HCT116 (cell line): ENCODE measurements around the gene RNF10. TPM values are rescaled to one million over a fixed set of nuclear protein-coding genes. Genes with fewer than 3 reads are reported as not detected.

Source experiments
- ATAC-seq: fragments of 200-7000 bp; cut with Tn5 transposase; 2 replicates; pipeline ENCODE4 v1.9.1; 2020; ENCODE audit warnings: mild to moderate bottlenecking, moderate library complexity
- BruUV-seq: library from RNA; stranded (reverse); fragments of 400-500 nt; replicated peaks from 2 replicates; lab custom pipeline; 2021; lab: Mats Ljungman, UMichigan
- CTCF ChIA-PET: fragments of 300-600 bp; sonication (Branson Sonifier 250); formaldehyde crosslinking; loops from one replicate; lab custom pipeline; 2021; ENCODE audit warnings: antibody characterized with exemption; lab: Charles Lee
- POLR2A ChIA-PET: fragments of 300-600, 350-600 bp; sonication (Branson Sonifier 250); formaldehyde crosslinking; loops from one replicate; lab custom pipeline; 2021; ENCODE audit warnings: antibody characterized with exemption; lab: Charles Lee
- RAD21 ChIA-PET, 2 experiments: fragments of 300-600 bp; sonication (Branson Sonifier 250); formaldehyde crosslinking; loops; one replicate each; lab custom pipeline; 2023; ENCODE audit warnings: low total read pairs in 2 of 2; ENCODE audit not compliant: uncharacterized antibody in 2 of 2, unreplicated experiment in 2 of 2, low non-redundant PET in 1 of 2; lab: Charles Lee
- DNase-seq: peaks from one replicate; pipeline ENCODE4 v3.0.0-alpha.2; 2010; ENCODE audit warnings: low read depth, low spot score
- H2AFZ ChIP-seq: fragments of 200-600 bp; shearing (Covaris generic), sonication (generic); 2 replicates; pipeline ENCODE4 v1.6.1; 2017; ENCODE audit warnings: low read depth, mixed run types, mixed read lengths, antibody characterized with exemption, low read length; ENCODE audit not compliant: poor library complexity, severe bottlenecking
- H3K27ac ChIP-seq: 2 replicates; pipeline ENCODE4 v1.5.1; 2012; ENCODE audit warnings: low read depth, low read length
- H3K27me3 ChIP-seq: fragments of 200-600 bp; sonication (generic); 2 replicates; pipeline ENCODE4 v1.6.1; 2016; ENCODE audit warnings: mixed run types, low read length, mixed read lengths; ENCODE audit not compliant: insufficient read depth
- H3K36me3 ChIP-seq, 2 experiments: fragments of 200-500 bp in 1 of 2; fragments of 200-600 bp in 1 of 2; sonication (Bioruptor generic) in 1 of 2; sonication (generic) in 1 of 2; 2 replicates each; pipeline versions ENCODE4 v1.5.1 to v1.6.1; 2014 to 2016; ENCODE audit warnings: low read length in 2 of 2, inconsistent platforms in 1 of 2, mixed read lengths in 1 of 2, mixed run types in 1 of 2; ENCODE audit not compliant: insufficient read depth in 2 of 2, control insufficient read depth in 1 of 2
- H3K4me1 ChIP-seq, 2 experiments: fragments of 200-600 bp in 1 of 2; sonication (generic) in 1 of 2; 2 replicates each; pipeline versions ENCODE4 v1.5.1 to v1.6.1; 2012 to 2017; ENCODE audit warnings: low read length in 2 of 2, inconsistent platforms in 1 of 2, mild to moderate bottlenecking in 1 of 2, mixed read lengths in 1 of 2, mixed run types in 1 of 2, moderate library complexity in 1 of 2; ENCODE audit not compliant: insufficient read depth in 2 of 2, control insufficient read depth in 1 of 2
- H3K4me2 ChIP-seq: fragments of 200-600 bp; sonication (generic); 2 replicates; pipeline ENCODE4 v1.6.1; 2017; ENCODE audit warnings: mixed run types, low read length, mixed read lengths
- H3K4me3 ChIP-seq, 2 experiments: fragments of 200-600 bp in 1 of 2; sonication (generic) in 1 of 2; replicated peaks in 1 of 2; 2 replicates each; pipeline ENCODE4 v1.5.1; 2011 to 2016; ENCODE audit warnings: low read length in 2 of 2, control low read depth in 1 of 2, low read depth in 1 of 2, mild to moderate bottlenecking in 1 of 2, mixed read lengths in 1 of 2, mixed run types in 1 of 2
- H3K79me2 ChIP-seq: fragments of 200-600 bp; sonication (generic); 2 replicates; pipeline ENCODE4 v1.6.1; 2017; ENCODE audit warnings: mild to moderate bottlenecking, mixed run types, low read length, moderate library complexity, mixed read lengths; ENCODE audit not compliant: insufficient read depth
- H3K9ac ChIP-seq: fragments of 200-600 bp; sonication (generic); 2 replicates; pipeline ENCODE4 v1.6.1; 2016; ENCODE audit warnings: low read length, mixed read lengths
- H3K9me2 ChIP-seq: fragments of 200-600 bp; sonication (generic), shearing (Covaris generic); 2 replicates; pipeline ENCODE4 v1.6.1; 2017; ENCODE audit warnings: mixed run types, mild to moderate bottlenecking, moderate library complexity; ENCODE audit not compliant: insufficient read depth
- H3K9me3 ChIP-seq, 2 experiments: fragments of 200-500 bp in 1 of 2; fragments of 200-600 bp in 1 of 2; sonication (Bioruptor generic) in 1 of 2; sonication (generic) in 1 of 2; 2 replicates each; pipeline ENCODE4 v1.6.1; 2014 to 2017; ENCODE audit warnings: low read length in 2 of 2, mixed read lengths in 2 of 2, inconsistent platforms in 1 of 2, low read depth in 1 of 2, mild to moderate bottlenecking in 1 of 2, mixed run types in 1 of 2, moderate library complexity in 1 of 2; ENCODE audit not compliant: control insufficient read depth in 1 of 2, insufficient read depth in 1 of 2
- H4K20me1 ChIP-seq: fragments of 200-600 bp; sonication (generic), shearing (Covaris generic); 2 replicates; pipeline ENCODE4 v1.6.1; 2017; ENCODE audit warnings: mixed run types, mild to moderate bottlenecking, moderate library complexity; ENCODE audit not compliant: insufficient read depth
- CBX3 ChIP-seq: IDR thresholded peaks from 2 replicates; pipeline ENCODE4 v1.6.1; 2012; ENCODE audit warnings: low read depth
- CEBPB ChIP-seq: IDR thresholded peaks from 2 replicates; pipeline ENCODE4 v1.6.1; 2012; ENCODE audit warnings: low read depth
- CTCF ChIP-seq, 3 experiments: fragments of 200-600 bp in 1 of 3; sonication (generic) in 1 of 3; IDR thresholded peaks in 2 of 3; conservative IDR thresholded peaks in 1 of 3; 2 replicates each; pipeline ENCODE4 v1.5.1; 2012 to 2017; ENCODE audit warnings: low read depth in 2 of 3, low read length in 2 of 3, antibody characterized with exemption in 1 of 3, borderline replicate concordance in 1 of 3, control low read depth in 1 of 3, mild to moderate bottlenecking in 1 of 3, mixed read lengths in 1 of 3, mixed run types in 1 of 3, moderate library complexity in 1 of 3; ENCODE audit not compliant: insufficient read depth in 1 of 3
- EZH2phosphoT487 ChIP-seq: fragments of 200-600 bp; IDR thresholded peaks from 2 replicates; pipeline ENCODE4 v1.6.1; 2018; ENCODE audit warnings: antibody characterized with exemption, borderline replicate concordance
- POLR2A ChIP-seq: IDR thresholded peaks from 2 replicates; pipeline ENCODE4 v1.7.0; 2011; ENCODE audit warnings: borderline replicate concordance; ENCODE audit not compliant: insufficient read depth, insufficient read length; ENCODE audit errors: extremely low read depth
- POLR2AphosphoS5 ChIP-seq: IDR thresholded peaks from 2 replicates; pipeline ENCODE4 v1.6.1; 2011; ENCODE audit warnings: mild to moderate bottlenecking, low read depth, low read length, moderate library complexity
- RAD21 ChIP-seq: IDR thresholded peaks from 2 replicates; pipeline ENCODE4 v1.6.1; 2012; ENCODE audit warnings: low read depth, mild to moderate bottlenecking
- SP1 ChIP-seq: IDR thresholded peaks from 2 replicates; pipeline ENCODE4 v1.6.1; 2012; ENCODE audit warnings: low read depth
- SRF ChIP-seq: IDR thresholded peaks from 2 replicates; pipeline ENCODE4 v1.6.1; 2012; ENCODE audit warnings: low read depth
- YY1 ChIP-seq: IDR thresholded peaks from 2 replicates; pipeline ENCODE4 v1.6.1; 2011; ENCODE audit warnings: low read length, low read depth, moderate library complexity, mild to moderate bottlenecking; ENCODE audit not compliant: insufficient replicate concordance; ENCODE audit errors: extremely low read depth
- ZFX ChIP-seq: fragments of 450-650 bp; IDR thresholded peaks from 2 replicates; pipeline ENCODE4 v1.6.1; 2017
- ZNF274 ChIP-seq: fragments of 200-500 bp; sonication (Bioruptor generic); IDR thresholded peaks from 2 replicates; pipeline ENCODE4 v1.6.1; 2014; ENCODE audit warnings: mild to moderate bottlenecking, low read depth, low read length, inconsistent platforms
- intact Hi-C: fragments of 100-400 bp; cut with micrococcal nuclease; formaldehyde crosslinking; loops from 2 replicates; pipeline ENCODE4 v1.10.0; 2022
- total RNA-seq: library from RNA; stranded (reverse); gene quantifications from one replicate; pipeline ENCODE4 v1.2.1, GENCODE V29; 2021; ENCODE audit not compliant: unreplicated experiment
- TF ChIP-seq, protein P1 (sequence below): IDR thresholded peaks from 2 replicates; pipeline ENCODE4 v1.6.1; 2011; ENCODE audit warnings: mild to moderate bottlenecking, low read length, moderate library complexity; ENCODE audit not compliant: insufficient replicate concordance; ENCODE audit errors: extremely low read depth

RNF10 gene
- total RNA-seq, 1 experiment from 2014 or later = 141 TPM

GRCh38 chr12:120495186-120495730 is 38.9 kb upstream of the RNF10 start:
- no peak for DNase-seq
- Histone ChIP-seq H3K9me2 (no peaks in the 10 kb centered on the region), H3K4me1 (peaks cover 9 to 16% of the 10 kb centered on the region in 2 experiments; a peak in 2 of 4 replicates), H4K20me1 (peaks cover 3% of the 10 kb centered on the region; the same call in 1 of the 2 replicates), H3K9ac (peak overlapping the region; percentile 81), H3K27ac (peak overlapping the region; percentile 7), H3K9me3 (no peaks in the 10 kb centered on the region), H2AFZ (no peak overlapping the region), H3K4me3 (peak overlapping the region; percentile 93), H3K36me3 (peaks cover 10 to 16% of the 10 kb centered on the region in 2 experiments; a peak in 3 of 4 replicates), H3K4me2 (peak overlapping the region; percentile 85), H3K79me2 (peaks cover 35% of the 10 kb centered on the region), H3K27me3 (no peaks in the 10 kb centered on the region)
- ChIA-PET RAD21 (no interaction called here), POLR2A (interaction anchor here (0.5 to 2.2 kb wide), 10 partner anchors 14 to 204 kb away, joined by 3 to 18 read pairs (median 6); partner anchors contain the start of genes COQ5, RNU4-1, RNU4-2 and SRSF9), CTCF (interaction anchor here (1.3 kb wide), 1 partner anchor 23 kb away, joined by 3 read pairs; no protein-coding TSS in a partner anchor)
- ATAC-seq = peak; percentile 18
- BruUV-seq = no TSS peak
- TF ChIP-seq EZH2phosphoT487 (no peak), SP1 (no peak), POLR2AphosphoS5 (no peak), POLR2A (no peak), SRF (no peak), RAD21 (no peak), YY1 (no peak), CBX3 (no peak), ZFX (no peak), ZNF274 (no peak), CEBPB (no peak), CTCF (IDR thresholded peaks at IDR 0.05 in 2 of 3, conservative IDR thresholded peaks at IDR 0.05 in 1 of 3; ENCODE audit: borderline replicate concordance in 1 of 3, insufficient read depth in 1 of 3, low read depth in 2 of 3, low read length in 2 of 3) (no peak)
- TF ChIP-seq, protein P1, sequence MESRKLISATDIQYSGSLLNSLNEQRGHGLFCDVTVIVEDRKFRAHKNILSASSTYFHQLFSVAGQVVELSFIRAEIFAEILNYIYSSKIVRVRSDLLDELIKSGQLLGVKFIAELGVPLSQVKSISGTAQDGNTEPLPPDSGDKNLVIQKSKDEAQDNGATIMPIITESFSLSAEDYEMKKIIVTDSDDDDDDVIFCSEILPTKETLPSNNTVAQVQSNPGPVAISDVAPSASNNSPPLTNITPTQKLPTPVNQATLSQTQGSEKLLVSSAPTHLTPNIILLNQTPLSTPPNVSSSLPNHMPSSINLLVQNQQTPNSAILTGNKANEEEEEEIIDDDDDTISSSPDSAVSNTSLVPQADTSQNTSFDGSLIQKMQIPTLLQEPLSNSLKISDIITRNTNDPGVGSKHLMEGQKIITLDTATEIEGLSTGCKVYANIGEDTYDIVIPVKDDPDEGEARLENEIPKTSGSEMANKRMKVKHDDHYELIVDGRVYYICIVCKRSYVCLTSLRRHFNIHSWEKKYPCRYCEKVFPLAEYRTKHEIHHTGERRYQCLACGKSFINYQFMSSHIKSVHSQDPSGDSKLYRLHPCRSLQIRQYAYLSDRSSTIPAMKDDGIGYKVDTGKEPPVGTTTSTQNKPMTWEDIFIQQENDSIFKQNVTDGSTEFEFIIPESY = no peak
- intact Hi-C loops = loop anchor here (1.0 kb wide), 1 partner anchor 21 kb away; no protein-coding TSS in a partner anchor
